AG09319 (cell line): ENCODE data around the gene ERC1.
A peak's percentile ranks its signal among the peaks of the same experiment; 100 is the strongest.

Source experiments
- DNase-seq: peaks from one replicate; pipeline ENCODE4 v3.0.0-alpha.2; 2010; ENCODE audit warnings: low read depth; ENCODE audit errors: extremely low read depth
- CTCF ChIP-seq: IDR thresholded peaks from 2 replicates; pipeline ENCODE4 v1.5.1; 2011; ENCODE audit warnings: low read depth, mild to moderate bottlenecking, inconsistent platforms, low read length, moderate library complexity

ERC1 gene

GRCh38 chr12:1395421-1395955, 404.5 kb downstream of the ERC1 start:
- no peak for DNase-seq
- no peak for TF ChIP-seq CTCF

GRCh38 chr12:1398673-1399072, 407.6 kb downstream of the ERC1 start:
- peak; percentile 35 for TF ChIP-seq CTCF
- peak; percentile 41 for DNase-seq

GRCh38 chr12:1401891-1402290, 410.9 kb downstream of the ERC1 start:
- TF ChIP-seq CTCF: no peak
- DNase-seq: no peak

GRCh38 chr12:1403417-1403816, 412.4 kb downstream of the ERC1 start:
- no peak for DNase-seq
- TF ChIP-seq CTCF: no peak

GRCh38 chr12:1405619-1406018, 414.6 kb downstream of the ERC1 start:
- TF ChIP-seq CTCF: no peak
- no peak for DNase-seq

GRCh38 chr12:1410794-1411193, 419.8 kb downstream of the ERC1 start:
- no peak for TF ChIP-seq CTCF
- no peak for DNase-seq

- no peak for TF ChIP-seq CTCF
These were observed 422.9 kb downstream of the ERC1 start for GRCh38 chr12:1413930-1414329.

More at GRCh38 chr12:1413930-1414329, 422.9 kb downstream of the ERC1 start:
- no peak for DNase-seq
